Activated CD4-positive, alpha-beta memory T cell treated with anti-CD3 and anti-CD28 coated beads, Interleukin-2, amount 10 ng/mL, durations not matched to agents 7 days and 5 days (primary cell): ENCODE measurements around the gene SFXN5. TPM values are rescaled to one million over a fixed set of nuclear protein-coding genes. Genes with fewer than 3 reads are reported as not detected.

Source experiments
- CTCF ChIA-PET: fragments of 350-600 bp; sonication (Branson Sonifier 250); formaldehyde crosslinking; loops from one replicate; lab custom pipeline; 2021; ENCODE audit warnings: antibody characterized with exemption, inconsistent platforms; lab: Charles Lee
- POLR2A ChIA-PET: fragments of 350-600 bp; sonication (Branson Sonifier 250); formaldehyde crosslinking; loops from one replicate; lab custom pipeline; 2021; ENCODE audit warnings: antibody characterized with exemption; lab: Charles Lee
- DNase-seq: peaks from one replicate; pipeline ENCODE4 v3.0.0-alpha.2; 2020
- H3K27ac Mint-ChIP-seq: one replicate; pipeline ENCODE4 v1.8.0; 2021; ENCODE audit warnings: mild to moderate bottlenecking, mixed read lengths
- H3K27me3 Mint-ChIP-seq: one replicate; pipeline ENCODE4 v1.8.0; 2021; ENCODE audit warnings: mixed read lengths
- H3K36me3 Mint-ChIP-seq: one replicate; pipeline ENCODE4 v1.8.0; 2021; ENCODE audit warnings: low read depth, mixed read lengths
- H3K4me1 Mint-ChIP-seq: one replicate; pipeline ENCODE4 v1.8.0; 2021; ENCODE audit warnings: mixed read lengths
- H3K4me3 Mint-ChIP-seq: one replicate; pipeline ENCODE4 v1.8.0; 2021; ENCODE audit warnings: mild to moderate bottlenecking, mixed read lengths
- H3K9me3 Mint-ChIP-seq: one replicate; pipeline ENCODE4 v1.8.0; 2021; ENCODE audit warnings: mixed read lengths
- total RNA-seq, 2 experiments: library from RNA; stranded (reverse); gene quantifications; one replicate each; pipeline ENCODE4 v1.2.3, GENCODE V29; 2021

Gene SFXN5
- total RNA-seq, 2 experiments from 2014 or later, result 4.3 to 6.1 TPM

- Mint-ChIP-seq H3K27me3 (no peaks in the 10 kb centered on the region), H3K9me3 (no peaks in the 10 kb centered on the region), H3K4me1 (no peaks in the 10 kb centered on the region), H3K4me3 (no peak overlapping the region), H3K27ac (no peak overlapping the region), H3K36me3 (no peaks in the 10 kb centered on the region)
- ChIA-PET CTCF (no interaction called here), POLR2A (interaction anchor here (1.2 kb wide), 1 partner anchor 40 kb away, joined by 3 read pairs; the partner anchor contains the start of gene SFXN5)
- no peak for DNase-seq
Measured at GRCh38 chr2:73031095-73031678, 40.3 kb downstream of the SFXN5 start.

- POLR2A ChIA-PET, result no interaction called here
- no peak for DNase-seq
- CTCF ChIA-PET, result no interaction called here
- Mint-ChIP-seq H3K4me1 (no peaks in the 10 kb centered on the region), H3K27me3 (no peaks in the 10 kb centered on the region), H3K4me3 (no peak overlapping the region), H3K9me3 (no peaks in the 10 kb centered on the region), H3K27ac (no peak overlapping the region), H3K36me3 (no peaks in the 10 kb centered on the region)
Measured at GRCh38 chr2:73028841-73029240, 42.7 kb downstream of the SFXN5 start.

- POLR2A ChIA-PET, result no interaction called here
- no peaks in the 10 kb centered on the region for H3K27me3 Mint-ChIP-seq
- no peaks in the 10 kb centered on the region for H3K36me3 Mint-ChIP-seq
- no peak overlapping the region for H3K27ac Mint-ChIP-seq
- no peak overlapping the region for H3K4me3 Mint-ChIP-seq
- H3K9me3 Mint-ChIP-seq, result no peaks in the 10 kb centered on the region
- no peak for DNase-seq
- no peaks in the 10 kb centered on the region for H3K4me1 Mint-ChIP-seq
- CTCF ChIA-PET, result interaction anchor here (1.1 kb wide), 1 partner anchor 36 kb away, joined by 3 read pairs; no protein-coding TSS in a partner anchor
Measured at GRCh38 chr2:73027340-73027739, 44.2 kb downstream of the SFXN5 start.

GRCh38 chr2:73023497-73023896 is 48.0 kb downstream of the SFXN5 start:
- H3K27ac Mint-ChIP-seq, result no peak overlapping the region

GRCh38 chr2:73022024-73022568 is 49.4 kb downstream of the SFXN5 start:
- no peaks in the 10 kb centered on the region for H3K36me3 Mint-ChIP-seq
- no peak for DNase-seq
- POLR2A ChIA-PET, result no interaction called here
- no peaks in the 10 kb centered on the region for H3K27me3 Mint-ChIP-seq
- H3K4me1 Mint-ChIP-seq, result no peaks in the 10 kb centered on the region
- no peaks in the 10 kb centered on the region for H3K9me3 Mint-ChIP-seq
- CTCF ChIA-PET, result no interaction called here
- H3K27ac Mint-ChIP-seq, result no peak overlapping the region
- H3K4me3 Mint-ChIP-seq, result no peak overlapping the region

More at GRCh38 chr2:73023497-73023896, 48.0 kb downstream of the SFXN5 start:
- DNase-seq, result no peak
- ChIA-PET POLR2A (no interaction called here), CTCF (interaction anchor here (0.6 kb wide), 1 partner anchor 136 kb away, joined by 3 read pairs; the partner anchor contains the start of gene SPR)
- no peak overlapping the region for H3K4me3 Mint-ChIP-seq
- no peaks in the 10 kb centered on the region for H3K4me1 Mint-ChIP-seq
- no peaks in the 10 kb centered on the region for H3K27me3 Mint-ChIP-seq
- H3K9me3 Mint-ChIP-seq, result no peaks in the 10 kb centered on the region
- no peaks in the 10 kb centered on the region for H3K36me3 Mint-ChIP-seq

GRCh38 chr2:73021371-73022010 is 50.0 kb downstream of the SFXN5 start:
- no peaks in the 10 kb centered on the region for H3K4me1 Mint-ChIP-seq
- DNase-seq, result no peak
- ChIA-PET POLR2A (no interaction called here), CTCF (no interaction called here)
- H3K27me3 Mint-ChIP-seq, result no peaks in the 10 kb centered on the region
- H3K27ac Mint-ChIP-seq, result no peak overlapping the region
- no peak overlapping the region for H3K4me3 Mint-ChIP-seq
- H3K9me3 Mint-ChIP-seq, result no peaks in the 10 kb centered on the region
- no peaks in the 10 kb centered on the region for H3K36me3 Mint-ChIP-seq

GRCh38 chr2:73020657-73021370 is 50.7 kb downstream of the SFXN5 start:
- Mint-ChIP-seq H3K4me3 (no peak overlapping the region), H3K27ac (no peak overlapping the region)
- no peak for DNase-seq

GRCh38 chr2:73020306-73020656 is 51.2 kb downstream of the SFXN5 start:
- DNase-seq, result no peak
- H3K4me3 Mint-ChIP-seq, result no peak overlapping the region
- H3K36me3 Mint-ChIP-seq, result no peaks in the 10 kb centered on the region
- no peaks in the 10 kb centered on the region for H3K9me3 Mint-ChIP-seq
- H3K4me1 Mint-ChIP-seq, result no peaks in the 10 kb centered on the region
- no peaks in the 10 kb centered on the region for H3K27me3 Mint-ChIP-seq
- CTCF ChIA-PET, result no interaction called here
- H3K27ac Mint-ChIP-seq, result no peak overlapping the region
- POLR2A ChIA-PET, result no interaction called here

More at GRCh38 chr2:73020657-73021370, 50.7 kb downstream of the SFXN5 start:
- H3K4me1 Mint-ChIP-seq, result no peaks in the 10 kb centered on the region
- CTCF ChIA-PET, result no interaction called here
- POLR2A ChIA-PET, result no interaction called here
- H3K9me3 Mint-ChIP-seq, result no peaks in the 10 kb centered on the region
- H3K36me3 Mint-ChIP-seq, result no peaks in the 10 kb centered on the region
- no peaks in the 10 kb centered on the region for H3K27me3 Mint-ChIP-seq

- no peaks in the 10 kb centered on the region for H3K9me3 Mint-ChIP-seq
- H3K27me3 Mint-ChIP-seq, result no peaks in the 10 kb centered on the region
- CTCF ChIA-PET, result interaction anchor here (0.7 kb wide), 1 partner anchor 142 kb away, joined by 3 read pairs; no protein-coding TSS in a partner anchor
- no peaks in the 10 kb centered on the region for H3K36me3 Mint-ChIP-seq
- H3K4me1 Mint-ChIP-seq, result no peaks in the 10 kb centered on the region
- no peak overlapping the region for H3K4me3 Mint-ChIP-seq
- POLR2A ChIA-PET, result no interaction called here
- no peak for DNase-seq
- no peak overlapping the region for H3K27ac Mint-ChIP-seq
Measured at GRCh38 chr2:73018188-73018825, 53.2 kb downstream of the SFXN5 start.

- DNase-seq, result no peak
- POLR2A ChIA-PET, result no interaction called here
- H3K36me3 Mint-ChIP-seq, result no peaks in the 10 kb centered on the region
- H3K4me3 Mint-ChIP-seq, result no peak overlapping the region
- peaks cover 4% of the 10 kb centered on the region for H3K27me3 Mint-ChIP-seq
- CTCF ChIA-PET, result no interaction called here
- no peaks in the 10 kb centered on the region for H3K4me1 Mint-ChIP-seq
- H3K27ac Mint-ChIP-seq, result no peak overlapping the region
- H3K9me3 Mint-ChIP-seq, result no peaks in the 10 kb centered on the region
Measured at GRCh38 chr2:73013936-73014335, 57.6 kb downstream of the SFXN5 start.

- ChIA-PET POLR2A (no interaction called here), CTCF (no interaction called here)
- Mint-ChIP-seq H3K36me3 (no peaks in the 10 kb centered on the region), H3K9me3 (no peaks in the 10 kb centered on the region), H3K4me3 (no peak overlapping the region), H3K4me1 (no peaks in the 10 kb centered on the region), H3K27ac (no peak overlapping the region), H3K27me3 (peaks cover 4% of the 10 kb centered on the region)
- DNase-seq, result no peak
Measured at GRCh38 chr2:73009177-73009839, 62.2 kb downstream of the SFXN5 start.

- no peak for DNase-seq
- POLR2A ChIA-PET, result no interaction called here
- peaks cover 4% of the 10 kb centered on the region for H3K27me3 Mint-ChIP-seq
- H3K4me1 Mint-ChIP-seq, result no peaks in the 10 kb centered on the region
- H3K36me3 Mint-ChIP-seq, result no peaks in the 10 kb centered on the region
- no peaks in the 10 kb centered on the region for H3K9me3 Mint-ChIP-seq
- no peak overlapping the region for H3K27ac Mint-ChIP-seq
- no peak overlapping the region for H3K4me3 Mint-ChIP-seq
- CTCF ChIA-PET, result no interaction called here
Measured at GRCh38 chr2:73008766-73009135, 62.8 kb downstream of the SFXN5 start.
